ENCODE results near the gene KRT32. TPM values are rescaled to one million over a fixed set of nuclear protein-coding genes. Genes with fewer than 3 reads are reported as not detected.

Gene KRT32
- total RNA-seq, 1 donor from 2014 or later = not detected

DNA sequence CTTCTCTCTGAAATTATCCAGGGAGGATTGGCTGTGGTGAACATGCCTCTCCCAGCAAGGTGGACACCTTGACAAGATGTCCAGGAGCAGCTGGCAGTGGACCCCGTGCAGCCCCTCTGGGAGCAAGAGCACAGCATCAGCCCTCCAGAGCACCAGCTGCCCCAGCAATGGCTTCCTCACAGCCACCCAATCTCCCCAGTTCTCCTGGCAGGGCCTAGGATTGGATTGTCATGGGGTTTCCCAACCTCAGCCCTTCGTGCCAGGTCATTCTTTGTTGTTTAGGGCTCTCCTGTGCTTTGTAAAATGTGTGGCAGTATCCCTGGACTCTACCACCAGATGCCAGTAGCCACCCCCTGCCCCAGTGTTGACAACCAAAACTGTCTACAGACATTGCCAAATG lies 24.3 kb upstream of the KRT32 start:
- TF ChIP-seq CTCF (IDR thresholded peaks at IDR 0.05; ENCODE audit: unreplicated experiment) = no peak
- peaks cover 32% of the 10 kb centered on the region for H3K27me3 Mint-ChIP-seq
- H3K4me3 Mint-ChIP-seq (ENCODE audit: low read depth) = no peak overlapping the region
- DNase-seq (ENCODE audit: low spot score, unreplicated experiment) = no peak
- no peak overlapping the region for H3K27ac Mint-ChIP-seq
- H3K36me3 Mint-ChIP-seq (ENCODE audit: insufficient read depth) = no peaks in the 10 kb centered on the region
- H3K9me3 Mint-ChIP-seq (ENCODE audit: low read depth) = no peaks in the 10 kb centered on the region
- H3K4me1 Mint-ChIP-seq (ENCODE audit: low read depth) = no peaks in the 10 kb centered on the region

DNA sequence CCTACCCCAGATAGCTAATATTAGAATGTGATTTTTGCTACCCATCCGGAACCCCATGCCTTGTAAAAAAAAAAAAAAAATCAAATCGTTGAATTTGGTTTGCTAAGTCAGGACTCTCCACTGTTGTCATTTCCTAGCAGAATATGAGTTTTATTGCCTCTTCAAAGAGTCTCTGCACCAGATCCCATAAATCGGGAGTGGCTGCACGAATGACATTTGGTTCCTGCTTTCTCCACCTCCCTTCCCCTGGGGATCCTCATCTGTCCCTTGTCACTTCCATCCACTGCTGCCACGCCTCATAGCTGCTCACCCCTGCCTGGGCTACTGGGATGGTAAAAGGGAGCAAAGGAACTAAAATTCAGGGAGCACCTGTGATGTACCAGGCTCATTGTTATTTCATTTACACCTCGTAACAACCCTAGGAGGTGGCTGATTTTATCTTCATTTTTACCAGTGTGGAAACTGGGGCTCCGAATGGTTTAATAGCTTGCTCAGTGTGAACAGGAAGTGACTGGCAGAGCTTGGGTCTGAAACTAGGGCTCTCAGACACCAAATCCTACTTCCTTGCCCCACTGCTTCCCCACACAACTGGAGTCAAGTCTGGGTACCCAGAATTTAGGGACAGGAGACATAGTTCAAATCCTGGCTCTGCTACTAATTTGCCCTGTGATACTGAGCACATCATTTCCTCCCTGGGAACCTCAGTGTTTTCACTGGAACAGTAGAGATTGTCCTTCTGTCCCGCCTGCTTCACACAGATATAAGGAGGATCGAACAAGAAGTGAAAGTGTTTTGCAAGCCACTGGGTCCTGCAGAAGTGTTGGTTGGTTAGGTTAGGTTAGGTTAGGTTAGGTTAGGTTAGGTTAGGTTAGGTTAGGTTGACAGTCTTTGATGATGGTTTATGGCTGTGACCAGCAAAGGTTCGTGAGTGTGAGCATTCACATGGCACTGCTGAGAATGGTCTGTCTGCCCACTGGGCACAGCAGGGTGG lies 23.1 kb upstream of the KRT32 start:
- Mint-ChIP-seq H3K4me1 (ENCODE audit: low read depth) (no peaks in the 10 kb centered on the region), H3K4me3 (ENCODE audit: low read depth) (no peak overlapping the region), H3K36me3 (ENCODE audit: insufficient read depth) (no peaks in the 10 kb centered on the region), H3K27me3 (peaks cover 40% of the 10 kb centered on the region), H3K9me3 (ENCODE audit: low read depth) (no peaks in the 10 kb centered on the region), H3K27ac (no peak overlapping the region)
- no peak for TF ChIP-seq CTCF (IDR thresholded peaks at IDR 0.05; ENCODE audit: unreplicated experiment)
- DNase-seq (ENCODE audit: low spot score, unreplicated experiment) = no peak

DNA sequence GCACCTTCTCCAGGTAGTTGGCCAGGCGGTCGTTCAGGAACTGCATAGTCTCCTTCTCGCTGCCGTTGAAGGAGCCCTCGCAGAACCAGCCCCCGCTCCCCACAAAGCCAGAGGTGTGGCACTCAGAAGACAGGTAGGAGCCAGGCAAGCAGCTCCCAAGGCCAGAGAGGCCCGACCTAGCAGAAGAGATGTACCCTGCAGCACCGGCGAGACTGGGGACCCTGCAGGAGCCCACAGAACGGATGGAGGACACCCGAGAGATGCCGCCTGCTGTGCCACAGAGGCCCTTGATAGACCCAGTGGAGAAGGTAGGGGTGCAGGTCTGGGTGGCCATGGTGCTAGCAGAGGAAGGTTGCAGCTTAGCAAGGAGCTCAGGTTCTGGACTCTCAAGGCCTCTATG lies 22.3 kb upstream of the KRT32 start, which contains the start of gene KRT36:
Gene KRT36, minus strand, starts transcription at position 380 of the 400 bp plus-strand sequence. Its CDS starts 46 bp downstream, at position 334.
- Mint-ChIP-seq H3K4me1 (ENCODE audit: low read depth) (peaks cover 2% of the 10 kb centered on the region), H3K4me3 (ENCODE audit: low read depth) (no peak within 1 kb of the TSS), H3K36me3 (ENCODE audit: insufficient read depth) (no peaks in the 10 kb centered on the region), H3K27ac (no peak within 1 kb of the TSS), H3K9me3 (ENCODE audit: low read depth) (no peaks in the 10 kb centered on the region), H3K27me3 (peaks cover 44% of the 10 kb centered on the region)
- TF ChIP-seq CTCF (IDR thresholded peaks at IDR 0.05; ENCODE audit: unreplicated experiment) = no peak
- no peak for DNase-seq (ENCODE audit: low spot score, unreplicated experiment)

DNA sequence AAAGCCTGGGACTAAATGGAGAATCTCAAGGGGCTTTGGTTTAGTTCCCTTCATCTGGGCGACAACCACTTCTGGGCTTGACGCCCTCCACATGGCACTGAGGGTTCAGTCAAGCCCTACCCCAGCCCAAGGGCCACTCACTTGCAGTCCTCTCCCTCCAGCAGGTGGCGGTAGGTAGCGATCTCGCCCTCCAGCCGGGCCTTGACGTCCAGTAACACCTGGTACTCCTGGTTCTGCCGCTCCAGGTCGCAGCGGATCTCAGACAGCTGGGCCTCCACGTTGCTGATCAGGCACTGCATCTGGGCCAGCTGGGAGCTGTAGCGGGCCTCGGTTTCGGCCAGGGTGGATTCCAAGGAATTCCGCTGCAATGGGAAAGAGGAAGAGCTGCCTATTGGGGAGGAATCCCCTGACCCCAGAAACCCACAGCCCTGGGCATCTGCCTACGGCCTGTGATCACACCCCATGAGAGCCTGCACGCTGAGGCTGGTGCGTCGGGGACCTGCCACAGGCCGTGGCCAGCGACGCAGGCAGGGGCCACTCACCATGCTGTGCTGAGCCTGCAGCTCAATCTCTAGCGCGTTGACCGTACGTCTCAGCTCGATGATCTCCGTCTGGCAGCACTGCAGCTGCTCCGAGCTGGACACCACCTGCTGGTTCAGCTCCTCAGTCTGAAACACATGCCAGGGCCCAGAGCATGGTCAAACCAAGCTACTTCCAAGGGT lies 19.8 kb upstream of the KRT32 start:
- no peaks in the 10 kb centered on the region for H3K36me3 Mint-ChIP-seq (ENCODE audit: insufficient read depth)
- peaks cover 36% of the 10 kb centered on the region for H3K27me3 Mint-ChIP-seq
- no peak overlapping the region for H3K4me3 Mint-ChIP-seq (ENCODE audit: low read depth)
- H3K4me1 Mint-ChIP-seq (ENCODE audit: low read depth) = peaks cover 15% of the 10 kb centered on the region
- H3K27ac Mint-ChIP-seq = no peak overlapping the region
- no peaks in the 10 kb centered on the region for H3K9me3 Mint-ChIP-seq (ENCODE audit: low read depth)
- peak; percentile 49 for TF ChIP-seq CTCF (IDR thresholded peaks at IDR 0.05; ENCODE audit: unreplicated experiment)
- no peak for DNase-seq (ENCODE audit: low spot score, unreplicated experiment)

DNA sequence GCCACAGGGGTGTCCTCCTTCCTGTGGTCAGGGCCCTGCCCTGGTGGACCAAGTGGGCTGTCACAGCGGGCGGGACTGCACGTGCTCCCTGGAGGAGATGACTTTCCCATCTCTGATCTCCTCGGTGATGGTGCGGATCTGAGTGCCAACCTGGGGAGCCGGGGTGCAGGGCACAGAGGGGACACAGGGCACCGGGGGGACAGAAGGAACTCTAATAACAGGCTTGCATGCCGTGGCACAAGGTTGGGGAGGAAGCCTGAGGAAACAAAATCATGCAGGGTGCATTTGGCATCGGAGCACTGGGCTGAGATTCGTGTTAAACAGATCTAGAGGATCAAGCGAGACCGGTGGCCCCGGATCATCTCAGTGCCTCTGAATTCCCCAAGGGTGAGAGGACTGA lies 19.1 kb upstream of the KRT32 start:
- Mint-ChIP-seq H3K27me3 (peaks cover 32% of the 10 kb centered on the region), H3K9me3 (ENCODE audit: low read depth) (no peaks in the 10 kb centered on the region), H3K4me3 (ENCODE audit: low read depth) (no peak overlapping the region), H3K36me3 (ENCODE audit: insufficient read depth) (no peaks in the 10 kb centered on the region), H3K27ac (no peak overlapping the region), H3K4me1 (ENCODE audit: low read depth) (peaks cover 15% of the 10 kb centered on the region)
- no peak for TF ChIP-seq CTCF (IDR thresholded peaks at IDR 0.05; ENCODE audit: unreplicated experiment)
- DNase-seq (ENCODE audit: low spot score, unreplicated experiment) = no peak

Measured in progenitor cell of endocrine pancreas (in vitro differentiated cells).